Lower leg skin (tissue), 3 donors: ENCODE measurements around the gene DNAJC28.

ENCODE experiments used
- CTCF ChIP-seq, 3 donors: fragments of 450-650 bp; IDR thresholded peaks; one replicate each; pipeline ENCODE4 v1.5.1; 2016; ENCODE audit warnings: antibody characterized with exemption in 3 of 3, mild to moderate bottlenecking in 3 of 3, moderate library complexity in 2 of 3
- POLR2A ChIP-seq, 2 donors: fragments of 450-650 bp; IDR thresholded peaks; one replicate each; pipeline ENCODE4 v1.6.1; 2016 to 2017; ENCODE audit warnings: antibody characterized with exemption in 2 of 2, mild to moderate bottlenecking in 1 of 2, moderate library complexity in 1 of 2

- no peak for TF ChIP-seq CTCF (IDR thresholded peaks at IDR 0.05)
- TF ChIP-seq POLR2A (IDR thresholded peaks at IDR 0.05) = no peak
Observed at GRCh38 chr21:33473344-33473743, 18.2 kb downstream of the DNAJC28 start.
